ENCODE measurements around the gene POLD4.

The POLD4 gene

DNA sequence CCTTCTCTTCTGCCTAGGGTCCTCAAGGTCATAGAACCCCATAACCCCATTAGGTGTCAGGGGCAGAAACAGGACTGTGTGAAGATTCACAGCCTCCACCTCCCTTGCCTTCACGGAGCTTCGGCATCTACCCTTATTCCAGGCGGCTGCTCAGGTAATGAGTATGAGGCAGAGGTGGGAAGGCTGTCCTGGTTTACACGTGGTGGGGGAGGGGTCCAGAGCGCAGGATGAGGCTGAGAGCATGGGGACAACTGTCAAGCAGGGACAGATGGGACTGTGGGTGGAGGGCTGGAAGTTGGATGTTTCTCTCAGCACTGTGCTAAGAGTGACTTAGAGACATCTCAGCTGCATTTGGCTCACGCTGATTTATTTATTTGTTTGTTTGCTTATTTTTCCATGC lies 34.2 kb upstream of the POLD4 start:
- DNase-seq (ENCODE audit: low spot score): no peak

DNA sequence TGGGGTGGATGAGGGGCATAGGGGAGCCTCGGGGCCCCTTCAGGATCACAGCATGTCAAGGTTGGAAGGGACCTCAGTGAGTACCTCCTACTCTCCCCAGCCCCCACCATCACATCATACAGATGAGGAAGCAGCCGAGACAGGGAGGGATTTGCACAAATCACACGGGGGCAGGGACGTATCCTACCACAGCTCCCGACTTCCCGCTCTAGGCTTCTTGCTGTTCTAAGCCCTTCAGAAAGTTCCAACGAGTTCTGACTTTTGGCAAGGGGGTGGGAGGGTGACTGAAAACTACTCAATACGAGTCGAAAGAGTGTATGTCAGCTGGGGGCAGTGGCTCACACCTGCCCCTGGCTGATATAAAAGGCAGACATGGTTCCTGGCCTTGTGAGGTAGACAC lies 33.7 kb upstream of the POLD4 start:
- DNase-seq (ENCODE audit: low spot score): no peak

- DNase-seq (ENCODE audit: low spot score): no peak
These were observed 31.6 kb upstream of the POLD4 start for GRCh38 chr11:67384851-67385366.

DNA sequence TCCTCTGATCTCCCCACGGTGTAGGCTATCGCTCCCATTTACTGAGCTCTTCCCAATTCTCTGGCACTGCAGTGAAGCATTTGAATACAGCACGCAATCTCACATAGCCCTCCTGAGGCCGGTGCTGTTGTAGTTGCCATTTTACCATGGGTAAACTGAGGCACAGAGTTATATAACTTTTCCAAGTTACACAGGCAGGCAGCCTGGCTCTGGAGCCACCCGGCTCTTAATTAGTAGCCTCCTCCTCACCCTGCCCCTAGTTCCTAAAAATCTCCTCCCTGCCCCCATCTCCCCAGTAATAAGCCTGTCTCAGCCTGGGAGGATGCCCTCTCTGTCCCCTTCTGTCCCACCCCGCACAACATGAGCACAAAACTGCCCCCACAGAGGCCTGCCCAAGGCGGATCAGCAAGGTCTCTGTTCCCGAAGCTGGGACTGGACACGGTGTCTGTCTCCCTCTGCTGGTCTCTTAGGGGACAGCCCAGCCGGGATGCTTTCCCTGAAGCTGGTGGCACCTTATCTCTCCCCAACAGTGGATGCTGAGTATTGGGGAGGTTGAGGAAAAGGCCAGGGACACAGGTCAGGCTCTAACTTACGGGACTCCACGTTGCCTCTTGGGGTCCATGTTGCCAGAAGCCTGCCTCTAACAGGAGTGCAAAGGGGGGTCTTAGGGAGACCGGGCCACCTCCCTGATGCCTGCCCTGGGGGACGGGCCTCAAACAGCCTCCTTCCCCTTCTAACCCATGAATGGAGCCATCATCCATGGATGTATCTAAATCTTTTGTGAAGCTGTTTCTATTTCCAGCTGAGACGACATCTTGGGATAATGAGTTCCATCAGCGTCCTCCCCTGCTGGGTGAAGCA lies 29.2 kb upstream of the POLD4 start:
- DNase-seq (ENCODE audit: low spot score): peak; percentile 97

DNA sequence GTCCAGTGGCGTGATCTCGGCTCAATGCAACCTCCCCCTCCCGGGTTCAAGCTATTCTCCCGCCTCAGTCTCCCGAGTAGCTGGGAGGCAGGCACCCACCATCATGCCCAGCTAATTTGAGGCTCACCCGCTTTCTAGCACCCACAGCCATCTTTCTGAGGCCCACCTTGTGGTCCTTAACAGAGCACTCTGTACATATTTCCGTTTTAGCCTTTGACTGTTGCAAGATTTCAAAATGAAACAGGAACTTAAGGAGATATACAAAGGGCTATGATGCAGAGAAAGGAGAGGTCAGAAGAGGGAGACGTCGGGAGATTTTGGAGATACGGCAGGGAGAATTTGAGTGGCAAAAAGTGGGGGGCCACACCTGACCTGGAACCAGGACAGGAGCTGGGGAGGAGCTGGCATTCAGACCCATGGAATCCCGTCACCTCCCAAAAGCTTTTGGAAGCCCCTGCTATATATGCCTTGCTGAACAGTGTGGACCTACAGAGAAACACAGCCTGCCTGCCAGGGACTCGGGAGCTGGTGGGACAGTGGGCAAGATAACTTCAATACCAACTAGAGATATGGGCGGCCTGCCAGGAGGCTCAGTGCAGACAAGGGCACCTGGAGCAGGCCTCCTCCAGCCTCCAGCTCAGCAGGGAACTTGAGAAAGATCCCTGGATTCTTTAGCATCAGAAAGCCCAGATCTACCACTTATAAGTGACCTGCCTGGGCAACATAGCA lies 28.1 kb upstream of the POLD4 start:
- DNase-seq (ENCODE audit: low spot score): no peak

- DNase-seq (ENCODE audit: low spot score): no peak
These were observed 26.0 kb upstream of the POLD4 start for GRCh38 chr11:67379061-67380058.

- DNase-seq (ENCODE audit: low spot score): no peak
These were observed 25.2 kb upstream of the POLD4 start for GRCh38 chr11:67378544-67378943.

DNA sequence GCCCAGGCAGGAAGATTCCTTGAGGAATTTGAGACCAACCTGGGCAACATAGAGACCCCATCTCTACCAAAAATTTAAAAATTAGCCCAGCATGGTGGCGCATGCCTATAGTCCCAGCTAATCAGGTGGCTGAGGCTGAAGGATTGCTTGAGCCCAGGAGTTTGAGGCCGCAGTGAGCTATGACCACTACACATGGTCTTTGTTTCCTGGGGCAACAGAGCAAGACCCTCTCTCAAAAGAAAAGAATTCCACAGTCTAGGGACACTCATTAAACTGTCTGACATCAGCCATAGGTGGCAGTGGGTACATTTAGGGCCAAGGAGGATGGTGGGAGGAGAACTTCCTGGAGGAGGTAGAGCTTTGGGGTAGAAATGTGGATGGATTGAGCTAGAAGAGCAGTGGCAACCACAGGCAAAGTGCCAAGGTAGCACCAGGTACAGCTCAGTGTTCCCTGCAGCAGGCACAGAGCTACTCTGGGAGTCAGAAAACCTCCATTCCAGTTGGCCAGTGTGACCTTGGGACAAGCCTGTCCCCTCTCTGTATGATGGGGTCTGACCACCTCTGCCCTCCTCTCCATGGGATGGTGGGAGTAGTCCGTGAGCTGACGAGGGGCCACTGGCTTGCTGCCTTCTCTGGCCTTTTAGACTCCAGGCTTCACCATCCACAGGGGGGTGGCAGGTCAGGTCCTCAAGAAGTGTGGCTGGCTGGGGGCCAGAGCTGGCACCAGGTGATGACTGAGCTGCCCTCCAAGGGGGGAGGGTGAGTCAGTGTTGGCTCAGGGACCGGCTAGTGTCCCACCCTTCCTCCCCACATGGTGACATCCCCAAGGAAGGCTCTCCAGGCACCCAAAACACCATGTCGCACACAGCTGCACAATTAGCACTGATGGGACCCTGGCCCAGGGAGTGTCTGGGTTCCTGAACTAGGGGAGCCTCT lies 23.8 kb upstream of the POLD4 start:
- DNase-seq (ENCODE audit: low spot score): no peak

- no peak for DNase-seq (ENCODE audit: low spot score)
These were observed 22.9 kb upstream of the POLD4 start for GRCh38 chr11:67376063-67376820.

DNA sequence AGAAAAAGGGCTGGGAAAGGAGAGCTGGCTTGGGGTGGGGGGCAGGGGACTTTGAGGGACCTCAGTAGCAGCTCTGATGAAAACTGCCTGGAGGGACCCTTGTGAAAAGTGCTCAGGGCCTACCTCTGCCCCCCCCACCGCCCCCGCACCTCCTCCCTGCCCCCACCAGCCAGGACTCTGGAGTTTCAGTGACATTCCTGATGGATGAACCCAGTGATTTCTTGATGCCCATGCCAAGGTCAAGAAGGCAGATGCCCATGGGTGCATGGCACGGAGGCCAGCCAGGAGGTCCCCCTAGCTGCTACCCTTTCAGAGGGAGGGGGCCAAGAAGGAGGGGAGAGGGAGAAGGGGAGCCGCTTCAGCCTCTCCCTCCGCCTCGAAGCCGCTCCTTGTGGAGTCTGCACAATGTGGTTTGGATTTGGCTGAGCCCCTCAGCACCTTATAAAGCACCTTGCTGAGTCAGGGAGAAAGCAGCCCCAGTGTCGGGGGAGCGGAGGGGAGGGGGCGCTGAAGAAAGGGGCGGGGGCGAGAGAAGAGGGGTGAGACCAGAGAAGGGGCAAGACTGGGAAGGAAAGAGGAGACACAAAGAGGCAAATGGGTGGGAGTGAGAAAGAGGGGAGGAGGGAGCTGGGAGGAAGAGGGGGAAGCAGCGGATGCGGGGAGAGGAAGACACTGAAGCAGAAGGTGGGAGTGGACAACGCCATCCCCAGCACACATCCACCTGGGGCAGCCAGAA lies 22.1 kb upstream of the POLD4 start:
- no peak for DNase-seq (ENCODE audit: low spot score)

- DNase-seq (ENCODE audit: low spot score): no peak
These were observed 21.4 kb upstream of the POLD4 start for GRCh38 chr11:67374571-67375281.

DNA sequence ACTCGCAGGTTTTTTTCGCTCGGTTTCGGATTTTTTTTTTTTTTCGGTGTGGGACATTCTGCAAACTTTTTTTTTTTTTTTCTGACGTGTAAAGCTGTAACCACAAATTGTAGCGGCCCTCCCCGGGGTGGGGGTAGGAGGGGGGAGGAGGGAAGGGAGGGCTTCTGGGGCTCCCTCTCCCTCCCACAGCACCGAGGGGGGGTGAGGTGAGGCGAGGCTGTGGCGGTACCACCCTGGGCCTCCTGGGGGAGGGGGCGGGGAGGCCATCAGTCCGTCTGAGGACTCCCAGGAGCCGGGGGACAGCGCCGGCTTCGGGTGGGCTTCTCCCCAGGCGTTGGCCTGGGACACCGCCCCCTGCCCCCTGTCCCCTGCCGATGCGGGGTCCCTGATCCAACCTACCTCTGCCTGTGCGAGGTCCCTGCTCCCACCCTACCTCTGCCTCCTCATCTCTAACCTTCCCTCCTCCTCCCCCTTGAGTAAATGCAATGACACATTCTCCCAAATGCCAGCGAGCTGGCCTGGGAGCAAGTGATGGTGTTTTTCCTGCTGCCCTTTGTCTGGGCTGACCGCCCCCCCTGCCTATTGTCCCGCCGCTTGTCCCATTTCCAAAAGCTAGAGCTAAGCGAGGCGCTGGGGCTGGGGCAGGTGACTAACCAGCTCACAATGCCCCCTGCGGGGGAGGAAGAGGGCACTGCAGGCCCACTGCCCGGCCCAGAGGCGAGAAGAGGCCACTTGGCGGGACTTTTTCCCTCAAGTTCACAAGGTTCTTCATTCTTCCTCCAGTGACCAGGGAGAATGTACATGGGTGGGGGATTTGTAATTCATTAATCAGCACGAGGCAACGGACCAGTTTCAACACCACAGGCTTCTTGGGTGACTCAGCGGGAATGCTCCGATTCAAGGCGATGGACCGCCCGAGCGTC lies 20.6 kb upstream of the POLD4 start:
- DNase-seq (ENCODE audit: low spot score): peak; percentile 100

DNA sequence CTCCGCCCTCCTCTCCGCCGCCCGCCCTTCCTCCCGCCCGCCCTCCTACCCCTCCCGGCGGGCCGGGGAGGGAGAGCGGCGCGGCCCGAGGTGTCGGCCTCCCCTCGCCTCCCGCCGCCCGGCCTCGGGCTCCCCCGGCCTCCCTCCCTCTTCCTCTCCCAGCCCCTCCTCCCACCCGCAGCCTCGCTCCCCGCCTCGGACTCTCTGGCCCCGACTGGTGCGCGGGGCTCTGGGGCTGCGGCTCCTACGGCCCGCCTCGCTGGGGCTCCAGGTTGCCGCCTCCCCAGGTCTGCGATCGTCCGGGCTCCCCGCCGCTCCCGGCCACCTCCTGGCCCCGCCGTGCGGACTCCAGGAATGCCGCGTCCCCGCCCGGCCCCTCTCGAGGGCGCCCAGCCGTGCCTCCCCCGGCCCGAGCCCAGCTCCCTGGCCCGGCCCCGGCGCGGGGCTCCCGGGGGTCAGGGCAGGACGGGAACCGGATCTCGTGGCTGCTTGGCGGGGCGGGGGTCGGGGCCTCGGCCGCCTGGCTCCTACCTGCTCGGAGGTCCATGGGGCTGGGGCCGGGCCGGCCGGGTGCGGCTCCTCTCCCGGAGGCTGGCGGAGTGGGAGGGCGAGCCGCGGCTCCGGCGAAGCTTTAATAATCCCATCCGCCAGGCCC lies 19.8 kb upstream of the POLD4 start, which contains the start of gene CLCF1:
TSS of gene CLCF1 (minus strand) at position 606 of the 655 bp plus-strand sequence. CDS start at position 547, 59 bp downstream.
- DNase-seq (ENCODE audit: low spot score): peak; percentile 98

DNA sequence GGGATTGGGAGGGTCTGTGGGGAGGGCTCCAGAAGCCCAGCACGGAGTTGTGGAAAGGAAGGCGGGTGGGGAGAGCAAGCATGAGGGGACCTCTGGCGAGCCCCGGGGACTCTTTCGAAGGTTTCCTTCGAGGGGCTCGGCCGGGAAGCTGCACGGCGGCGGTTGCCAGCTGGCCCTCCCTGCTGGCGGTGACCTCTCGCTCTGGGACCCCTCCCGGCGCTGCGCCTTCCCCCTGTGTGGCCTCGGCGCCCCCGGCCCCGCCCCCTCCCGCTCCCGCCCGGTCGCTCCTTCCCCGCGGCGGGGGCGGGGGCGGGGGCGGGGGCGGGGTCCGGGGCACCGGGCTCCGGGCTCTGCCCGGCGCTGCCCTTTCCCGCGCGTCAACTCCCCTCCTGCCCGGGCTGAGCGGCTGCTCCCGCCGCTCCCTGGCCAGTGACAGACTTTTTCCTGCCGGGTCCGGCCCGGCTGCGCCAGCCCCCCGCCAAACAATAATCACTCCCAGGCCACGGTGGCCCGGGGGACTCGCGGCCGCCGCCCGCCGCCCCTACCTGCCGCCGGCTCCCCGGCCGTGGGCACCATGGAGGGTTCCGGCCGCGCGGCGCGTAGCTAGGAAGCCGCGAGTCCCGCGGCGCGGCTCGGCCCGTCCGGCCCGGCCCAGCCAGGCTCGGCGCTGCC lies 19.1 kb upstream of the POLD4 start:
- DNase-seq (ENCODE audit: low spot score): peak; percentile 93

GRCh38 chr11:67371911-67372320 lies 18.6 kb upstream of the POLD4 start:
- DNase-seq (ENCODE audit: low spot score): peak; percentile 90

- DNase-seq (ENCODE audit: low spot score): peak; percentile 100
These were observed 18.0 kb upstream of the POLD4 start for GRCh38 chr11:67371189-67371910.
